Endothelial cell of umbilical vein (primary cell): Measurements from ENCODE around the gene ALDH2.

Source experiments
- CTCF ChIP-seq, 2 donors: IDR thresholded peaks; 1 replicate in 1 of 2; 2 replicates in 1 of 2; pipeline ENCODE4 v1.5.1; 2011; ENCODE audit warnings: low read length in 2 of 2, mild to moderate bottlenecking in 2 of 2, moderate library complexity in 2 of 2, control low read depth in 1 of 2, inconsistent platforms in 1 of 2, low read depth in 1 of 2; ENCODE audit not compliant: insufficient read depth in 1 of 2; ENCODE audit errors: extremely low read depth in 1 of 2
- EZH2 ChIP-seq: IDR thresholded peaks from 2 replicates; pipeline ENCODE4 v1.6.1; 2012; ENCODE audit warnings: borderline replicate concordance, low read depth, mild to moderate bottlenecking, moderate library complexity, low read length, inconsistent platforms; ENCODE audit not compliant: severe bottlenecking
- FOS ChIP-seq: IDR thresholded peaks from 2 replicates; pipeline ENCODE4 v1.6.1; 2011; ENCODE audit warnings: mild to moderate bottlenecking, low read length, moderate library complexity, borderline replicate concordance; ENCODE audit not compliant: insufficient read depth
- MYC ChIP-seq: IDR thresholded peaks from one replicate; pipeline ENCODE4 v1.6.1; 2011; ENCODE audit warnings: mild to moderate bottlenecking, low read depth, low read length
- POLR2A ChIP-seq: IDR thresholded peaks from 2 replicates; pipeline ENCODE4 v1.6.1; 2012; ENCODE audit warnings: low read depth, mild to moderate bottlenecking, control low read depth, low read length
- POLR2AphosphoS5 ChIP-seq: IDR thresholded peaks from 2 replicates; pipeline ENCODE4 v1.6.1; 2012; ENCODE audit warnings: low read depth, mild to moderate bottlenecking, control low read depth, low read length, moderate library complexity; ENCODE audit not compliant: insufficient read depth
- TF ChIP-seq, protein P1 (sequence below): IDR thresholded peaks from 2 replicates; pipeline ENCODE4 v1.6.1; 2011; ENCODE audit not compliant: insufficient read depth, insufficient read length

- TF ChIP-seq POLR2AphosphoS5 (no peak), CTCF (IDR thresholded peaks at IDR 0.05; ENCODE audit: extremely low read depth in 1 of 2, insufficient read depth in 1 of 2, low read depth in 1 of 2, low read length in 2 of 2) (no peak), POLR2A (no peak), EZH2 (no peak), MYC (no peak), FOS (no peak)
- TF ChIP-seq, protein P1, sequence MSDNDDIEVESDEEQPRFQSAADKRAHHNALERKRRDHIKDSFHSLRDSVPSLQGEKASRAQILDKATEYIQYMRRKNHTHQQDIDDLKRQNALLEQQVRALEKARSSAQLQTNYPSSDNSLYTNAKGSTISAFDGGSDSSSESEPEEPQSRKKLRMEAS: no peak
Observed at GRCh38 chr12:111781085-111781658, 14.4 kb downstream of the ALDH2 start.
